GM13976 (cell line): ENCODE measurements around the gene UGT3A1.

Experiments
- DNase-seq: peaks from one replicate; pipeline ENCODE4 v3.0.0; 2012; ENCODE audit warnings: low spot score
- CTCF ChIP-seq: IDR thresholded peaks from 2 replicates; pipeline ENCODE4 v1.5.1; 2012; ENCODE audit warnings: borderline replicate concordance, mild to moderate bottlenecking; ENCODE audit not compliant: insufficient read depth; ENCODE audit errors: extremely low read depth, missing control alignments, control extremely low read depth
- in situ Hi-C: fragments of 300-500 bp; cut with MboI; formaldehyde crosslinking; loops from one replicate; pipeline ENCODE4 v1.12.0; 2022; ENCODE audit warnings: low sequenced_read_pairs, mixed read lengths, inconsistent platforms; ENCODE audit not compliant: unreplicated experiment

The UGT3A1 gene

GRCh38 chr5:35904443-35905132, 86.6 kb downstream of the UGT3A1 start:
- no peak for TF ChIP-seq CTCF
- DNase-seq = peak; percentile 53
- in situ Hi-C loops = no loop called here

GRCh38 chr5:35903631-35904203, 87.5 kb downstream of the UGT3A1 start:
- no peak for DNase-seq
- no peak for TF ChIP-seq CTCF
- in situ Hi-C loops = no loop called here

GRCh38 chr5:35902046-35902672, 89.0 kb downstream of the UGT3A1 start:
- TF ChIP-seq CTCF = no peak
- DNase-seq = no peak
- in situ Hi-C loops = no loop called here
